K562 (cell line): ENCODE results near the gene GJC2. TPM values are rescaled to one million over a fixed set of nuclear protein-coding genes. Genes with fewer than 3 reads are reported as not detected.

Source experiments
- ARID4B ChIP-seq: sonication (generic); formaldehyde crosslinking; IDR thresholded peaks from 2 replicates; pipeline ENCODE4 v1.8.0; 2022; ENCODE audit warnings: mild to moderate bottlenecking, missing genetic modification reagents
- CBX3 ChIP-seq, 2 experiments: IDR thresholded peaks; 1 replicate in 1 of 2; 2 replicates in 1 of 2; pipeline ENCODE4 v1.6.1; 2012; ENCODE audit warnings: inconsistent platforms in 2 of 2, low read length in 2 of 2, borderline replicate concordance in 1 of 2, control low read depth in 1 of 2
- CHD4 ChIP-seq: fragments of 200-600 bp; sonication (generic); IDR thresholded peaks from 3 replicates; pipeline ENCODE4 v1.6.1; 2012; ENCODE audit warnings: low read depth, mild to moderate bottlenecking, mixed read lengths, low read length, inconsistent platforms; ENCODE audit not compliant: insufficient read depth, insufficient replicate concordance, poor library complexity, severe bottlenecking
- ETV6 ChIP-seq, 3 experiments: fragments of 150-350 bp in 1 of 3; sonication (generic) in 1 of 3; formaldehyde crosslinking in 1 of 3; IDR thresholded peaks; 2 replicates each; pipeline versions ENCODE4 v1.6.1 to v1.8.0; 2014 to 2022; ENCODE audit warnings: borderline replicate concordance in 2 of 3, low read depth in 2 of 3, antibody characterized with exemption in 1 of 3, low read length in 1 of 3, mild to moderate bottlenecking in 1 of 3, missing genetic modification reagents in 1 of 3
- HCFC1 ChIP-seq: IDR thresholded peaks from 2 replicates; pipeline ENCODE4 v1.6.1; 2012; ENCODE audit warnings: low read depth, low read length, improper control_type of control experiment
- MECOM ChIP-seq: fragments of 250-450 bp; sonication (Bioruptor Pico); IDR thresholded peaks from 2 replicates; pipeline ENCODE4 v1.8.0; 2022; ENCODE audit warnings: inconsistent platforms
- MYC ChIP-seq, 2 experiments: fragments of 250-450 bp in 1 of 2; sonication (Bioruptor Pico) in 1 of 2; IDR thresholded peaks; 2 replicates each; pipeline versions ENCODE4 v1.5.1 to v1.6.1; 2012 to 2021; ENCODE audit warnings: low read depth in 2 of 2, borderline replicate concordance in 1 of 2, improper control_type of control experiment in 1 of 2, low read length in 1 of 2, mild to moderate bottlenecking in 1 of 2, moderate library complexity in 1 of 2
- NKRF ChIP-seq: fragments of 450-650 bp; IDR thresholded peaks from 2 replicates; pipeline ENCODE4 v1.6.1; 2016; ENCODE audit warnings: borderline replicate concordance
- PHF20 ChIP-seq: fragments of 450-650 bp; IDR thresholded peaks from 2 replicates; pipeline ENCODE4 v1.6.1; 2018; ENCODE audit not compliant: partially characterized antibody
- POLR2G ChIP-seq: fragments of 200-400 bp; formaldehyde crosslinking; IDR thresholded peaks from 2 replicates; pipeline ENCODE4 v1.6.1; 2017; ENCODE audit warnings: low read depth, mild to moderate bottlenecking, antibody characterized with exemption, low read length, moderate library complexity
- TAF1 ChIP-seq: IDR thresholded peaks from 2 replicates; pipeline ENCODE4 v1.6.1; 2011; ENCODE audit warnings: mild to moderate bottlenecking, low read length, moderate library complexity; ENCODE audit not compliant: insufficient read depth, control insufficient read depth, severe bottlenecking; ENCODE audit errors: extremely low read depth
- ZBTB49 ChIP-seq: sonication (generic); formaldehyde crosslinking; IDR thresholded peaks from 2 replicates; pipeline ENCODE4 v1.8.0; 2022; ENCODE audit warnings: missing genetic modification reagents, mild to moderate bottlenecking, borderline replicate concordance
- ZC3H11A ChIP-seq: IDR thresholded peaks from 2 replicates; pipeline ENCODE4 v1.6.1; 2012; ENCODE audit warnings: low read depth, low read length, improper control_type of control experiment
- ZFX ChIP-seq: sonication (generic); formaldehyde crosslinking; IDR thresholded peaks from 2 replicates; pipeline ENCODE4 v1.8.0; 2022; ENCODE audit warnings: mild to moderate bottlenecking, missing genetic modification reagents, moderate library complexity
- ZNF431 ChIP-seq: sonication (generic); formaldehyde crosslinking; IDR thresholded peaks from 2 replicates; pipeline ENCODE4 v1.8.0; 2022; ENCODE audit warnings: mild to moderate bottlenecking, missing genetic modification reagents
- ZNF445 ChIP-seq: fragments of 250-450 bp; sonication (Bioruptor Pico); IDR thresholded peaks from 2 replicates; pipeline ENCODE4 v1.4.0; 2020; ENCODE audit warnings: low read depth, mild to moderate bottlenecking, moderate library complexity
- ZNF76 ChIP-seq: fragments of 250-450 bp; sonication (Bioruptor Pico); IDR thresholded peaks from 2 replicates; pipeline ENCODE4 v1.4.0; 2020; ENCODE audit warnings: mild to moderate bottlenecking, moderate library complexity, borderline replicate concordance
- polyA plus RNA-seq, 8 experiments: library from polyadenylated mRNA; depleted of rRNA in 4 of 8; stranded (reverse) in 5 of 8; unstranded in 3 of 8; fragments of >200 nt; fragmentation: Nextera tagmentation in 2 of 8; fragmentation: Illumina TruSeq in 1 of 8; extraction: Ambion mirVana in 2 of 8; extraction: Trizol in 1 of 8; gene quantifications; 2 replicates each; pipeline versions ENCODE4 v1.2.1 to v1.2.3, GENCODE V29; 2011 to 2014; ENCODE audit warnings: inconsistent platforms in 1 of 8, missing spikeins in 1 of 8
- total RNA-seq, 7 experiments: library from RNA; depleted of rRNA in 6 of 7; stranded (reverse); fragments of >200 nt in 6 of 7; fragmentation: Illumina TruSeq in 2 of 7; extraction: Trizol in 2 of 7; gene quantifications; 2 replicates each; pipeline versions ENCODE4 v1.2.1 to v1.2.3, GENCODE V29; 2011 to 2021; ENCODE audit warnings: low replicate concordance in 1 of 7

Gene GJC2
- total and polyA plus RNA-seq, 9 of the 15 experiments (the other 6 are each of a cell fraction or from before 2014, with no cell fraction given), result 0.03 to 0.62 (median 0.11) TPM; not detected in 2

GRCh38 chr1:228198977-228199590 is 49.4 kb downstream of the GJC2 start (continued):
- TF ChIP-seq ZNF76 (CRISPR knock-in tag) (no peak), CBX3 (IDR thresholded peaks at IDR 0.05; ENCODE audit: borderline replicate concordance in 1 of 2, low read length in 2 of 2) (peak in 1 of 2 experiments; percentile 100; a peak in 2 of 3 replicates), ZNF445 (0 out of 2 replicates have a peak, but pooled peaks have one; percentile 36), ETV6 (IDR thresholded peaks at IDR 0.05; ENCODE audit: borderline replicate concordance in 1 of 2, low read depth in 2 of 2, low read length in 1 of 2) (no peak), ETV6 (CRISPR knock-in tag; IDR thresholded peaks at IDR 0.05; ENCODE audit: borderline replicate concordance) (no peak), ZC3H11A (no peak), POLR2G (no peak), CHD4 (no peak), ARID4B (CRISPR knock-in tag) (no peak), MYC (IDR thresholded peaks at IDR 0.05; ENCODE audit: low read depth, low read length) (no peak), MYC (CRISPR knock-in tag; IDR thresholded peaks at IDR 0.05; ENCODE audit: borderline replicate concordance, low read depth) (no peak), ZBTB49 (CRISPR knock-in tag) (no peak), NKRF (no peak), ZFX (no peak), TAF1 (no peak), MECOM (CRISPR knock-in tag) (peak; percentile 40; the same call in 1 of the 2 replicates), ZNF431 (CRISPR knock-in tag) (no peak), HCFC1 (no peak), PHF20 (no peak)
